GM12801 (cell line): ENCODE data around the gene PLCB3.

ENCODE experiments used
- CTCF ChIP-seq: IDR thresholded peaks from one replicate; pipeline ENCODE4 v1.5.1; 2011; ENCODE audit warnings: control low read depth; ENCODE audit not compliant: insufficient read length; ENCODE audit errors: extremely low read depth

Gene PLCB3

GRCh38 chr11:64223001-64223651 lies 28.2 kb upstream of the PLCB3 start:
- TF ChIP-seq CTCF, result no peak

GRCh38 chr11:64224151-64224890 lies 27.0 kb upstream of the PLCB3 start:
- no peak for TF ChIP-seq CTCF

GRCh38 chr11:64224891-64225607 lies 26.3 kb upstream of the PLCB3 start:
- TF ChIP-seq CTCF, result no peak

GRCh38 chr11:64225608-64226506 lies 25.5 kb upstream of the PLCB3 start, which contains the start of the genes NUDT22 and TRPT1:
Gene NUDT22, plus strand, starts transcription at chr11:64226274. Its CDS starts 379 bp downstream, at chr11:64226653.
Gene TRPT1, minus strand, starts transcription at chr11:64226186. Its CDS starts 326 bp downstream, at chr11:64225860.
- no peak for TF ChIP-seq CTCF

GRCh38 chr11:64226507-64227051 lies 24.8 kb upstream of the PLCB3 start:
- no peak for TF ChIP-seq CTCF

GRCh38 chr11:64227405-64227956 lies 23.8 kb upstream of the PLCB3 start:
- TF ChIP-seq CTCF, result no peak
